T-helper 2 cell (primary cell): ENCODE measurements around the gene ARHGAP12.

Experiments used
- DNase-seq, 5 experiments: peaks; one replicate each; pipeline versions ENCODE4 v3.0.0 to v3.0.0-alpha.2; 2012 to 2022

ARHGAP12 gene

GRCh38 chr10:31762316-31762715 is 166.3 kb downstream of the ARHGAP12 start:
- DNase-seq = no peak

DNA sequence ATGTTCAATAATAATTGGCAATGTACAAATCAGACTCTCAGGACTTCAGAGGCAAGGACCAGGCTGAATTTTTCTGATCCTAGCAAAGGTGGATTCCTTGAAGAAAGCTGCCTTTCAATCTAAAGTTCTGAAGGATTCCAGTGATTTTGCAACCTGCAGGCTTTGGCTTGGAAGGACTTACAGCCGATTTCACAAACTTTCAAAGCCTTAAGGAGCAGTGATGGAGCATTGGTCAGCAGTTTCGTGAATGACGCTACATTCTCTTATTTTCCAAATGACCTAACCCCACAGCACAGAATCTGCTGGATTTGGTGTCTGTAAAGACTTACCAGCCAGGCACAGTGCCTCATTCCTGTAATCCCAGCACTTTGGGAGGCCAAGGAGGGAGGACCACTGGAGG is 167.5 kb downstream of the ARHGAP12 start:
- DNase-seq = no peak

GRCh38 chr10:31760674-31761081 is 168.0 kb downstream of the ARHGAP12 start:
- peak in 1 of 5 experiments; percentile 6 for DNase-seq

DNA sequence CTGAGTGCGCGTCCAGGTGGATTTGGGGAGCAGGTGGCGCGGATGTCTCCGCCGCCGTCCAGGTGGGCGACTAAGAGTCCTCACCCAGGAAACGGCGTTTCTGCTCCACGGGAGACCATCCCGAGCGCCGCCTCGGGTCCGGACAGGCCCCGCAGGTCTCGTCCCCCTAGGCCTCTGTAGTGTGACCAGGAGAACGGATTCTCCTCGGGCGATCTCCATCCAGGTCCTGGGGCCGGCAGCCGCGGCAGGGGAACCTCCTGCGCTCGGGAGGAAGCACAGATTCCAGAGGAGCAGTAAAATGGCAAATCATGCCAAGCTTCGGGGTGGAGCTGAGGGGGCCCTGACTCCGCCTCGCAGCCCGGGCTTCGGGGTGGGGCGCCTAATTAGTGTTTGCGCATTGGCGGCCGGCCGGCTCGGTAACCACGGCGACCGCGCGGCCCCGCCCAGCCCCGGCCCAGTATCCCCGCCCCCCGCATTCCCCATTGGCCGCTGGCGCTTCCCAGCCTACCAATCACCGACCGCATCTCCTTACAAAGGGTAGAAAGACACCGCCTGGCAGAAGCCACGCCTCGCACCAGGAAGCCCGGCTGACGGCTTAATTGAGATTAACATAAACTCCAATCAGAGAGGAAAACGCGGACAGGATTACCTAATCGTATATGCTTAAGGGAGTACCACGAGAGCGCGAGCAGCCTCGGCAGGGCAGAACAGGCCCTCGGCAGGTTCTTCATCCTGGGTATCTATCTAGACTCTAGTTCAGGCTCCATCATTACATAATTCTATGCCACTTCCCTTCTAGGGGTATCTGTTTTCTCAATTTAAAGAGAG is 168.6 kb downstream of the ARHGAP12 start:
- peak; percentile 92 to 99 (median 92) for DNase-seq

- DNase-seq = peak in 4 of 5 experiments; percentile 21 to 48 (median 31)
Observed at GRCh38 chr10:31759124-31759798, 169.4 kb downstream of the ARHGAP12 start.

DNA sequence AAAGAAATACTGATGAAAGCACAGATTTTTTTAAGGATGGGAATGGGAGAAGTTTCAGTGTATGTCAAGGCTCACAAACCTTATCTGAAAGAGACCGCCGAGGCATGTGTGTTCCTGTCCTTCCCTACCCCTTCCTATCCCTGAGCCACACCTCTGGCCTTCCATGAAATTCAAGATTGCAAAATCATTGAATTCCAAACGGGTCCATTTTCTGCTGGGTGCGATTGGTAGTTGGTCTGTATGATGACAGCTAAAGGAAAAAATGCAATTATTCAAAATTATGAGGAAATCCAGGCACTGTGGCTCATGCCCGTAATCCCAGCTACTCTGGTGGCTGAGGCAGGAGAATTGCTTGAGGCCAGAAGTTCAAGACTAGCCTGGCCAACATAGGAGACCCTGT is 170.1 kb downstream of the ARHGAP12 start:
- no peak for DNase-seq

- no peak for DNase-seq
Observed at GRCh38 chr10:31757831-31758230, 170.8 kb downstream of the ARHGAP12 start.

DNA sequence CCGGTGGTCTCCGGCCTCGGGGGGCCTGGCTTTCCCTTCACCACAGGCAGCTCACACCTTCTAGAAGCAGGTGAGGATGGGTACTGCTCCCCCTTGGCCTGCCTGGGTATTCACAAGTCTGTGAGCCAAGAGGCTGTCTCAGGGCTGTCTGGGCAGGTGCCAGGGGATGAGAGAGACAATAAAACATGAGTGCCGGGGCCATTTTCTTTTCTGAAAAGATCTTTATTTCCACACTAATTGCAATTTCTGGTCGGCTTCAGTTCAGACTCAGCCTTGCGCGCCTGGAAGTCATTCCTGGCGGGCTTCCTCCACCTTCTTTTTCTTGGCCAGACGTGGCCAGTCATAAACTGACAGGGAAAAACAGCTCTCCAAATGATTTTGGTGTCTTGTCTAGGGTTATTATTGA is 171.2 kb downstream of the ARHGAP12 start:
- DNase-seq = no peak

GRCh38 chr10:31756729-31757110 is 171.9 kb downstream of the ARHGAP12 start:
- DNase-seq = no peak

GRCh38 chr10:31756101-31756728 is 172.4 kb downstream of the ARHGAP12 start:
- DNase-seq = no peak
